ENCODE measurements around the gene CFAP68.
"Not testable (repeated sequence)": the region's sequence is repeated elsewhere in the genome, so short reads cannot be mapped to it uniquely, and the experiment has no call there.

DNA sequence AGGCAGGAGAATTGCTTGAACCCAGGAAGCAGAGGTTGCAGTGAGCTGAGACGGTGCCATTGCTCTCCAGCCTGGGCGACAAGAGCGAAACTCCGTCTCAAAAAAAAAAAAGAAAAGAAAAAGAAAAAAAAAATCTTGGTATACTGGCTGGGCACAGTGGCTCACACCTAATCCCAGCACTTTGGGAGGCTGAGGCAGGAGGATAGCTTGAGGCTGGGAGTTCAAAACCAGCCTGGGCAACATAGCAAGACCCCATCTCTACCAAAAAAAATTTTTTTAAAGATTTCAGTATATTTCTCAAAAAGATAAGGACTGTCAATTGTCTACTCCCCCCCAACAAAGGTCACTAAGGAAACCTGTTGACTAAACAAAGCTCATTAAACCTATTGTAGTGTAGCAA lies 5.7 kb downstream of the CFAP68 start:
- TF ChIP-seq, protein P1, sequence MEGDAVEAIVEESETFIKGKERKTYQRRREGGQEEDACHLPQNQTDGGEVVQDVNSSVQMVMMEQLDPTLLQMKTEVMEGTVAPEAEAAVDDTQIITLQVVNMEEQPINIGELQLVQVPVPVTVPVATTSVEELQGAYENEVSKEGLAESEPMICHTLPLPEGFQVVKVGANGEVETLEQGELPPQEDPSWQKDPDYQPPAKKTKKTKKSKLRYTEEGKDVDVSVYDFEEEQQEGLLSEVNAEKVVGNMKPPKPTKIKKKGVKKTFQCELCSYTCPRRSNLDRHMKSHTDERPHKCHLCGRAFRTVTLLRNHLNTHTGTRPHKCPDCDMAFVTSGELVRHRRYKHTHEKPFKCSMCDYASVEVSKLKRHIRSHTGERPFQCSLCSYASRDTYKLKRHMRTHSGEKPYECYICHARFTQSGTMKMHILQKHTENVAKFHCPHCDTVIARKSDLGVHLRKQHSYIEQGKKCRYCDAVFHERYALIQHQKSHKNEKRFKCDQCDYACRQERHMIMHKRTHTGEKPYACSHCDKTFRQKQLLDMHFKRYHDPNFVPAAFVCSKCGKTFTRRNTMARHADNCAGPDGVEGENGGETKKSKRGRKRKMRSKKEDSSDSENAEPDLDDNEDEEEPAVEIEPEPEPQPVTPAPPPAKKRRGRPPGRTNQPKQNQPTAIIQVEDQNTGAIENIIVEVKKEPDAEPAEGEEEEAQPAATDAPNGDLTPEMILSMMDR (IDR thresholded peaks at IDR 0.05), result not testable (repeated sequence)
- not testable (repeated sequence) for TF ChIP-seq POLR2A (IDR thresholded peaks at IDR 0.05)
